ENCODE measurements around the gene DAAM1.

The DAAM1 gene

GRCh38 chr14:59261334-59261733, 72.9 kb downstream of the DAAM1 start:
- no peak for DNase-seq

- DNase-seq: no peak
Observed at GRCh38 chr14:59262717-59263454, 74.4 kb downstream of the DAAM1 start.

- DNase-seq: no peak
Observed at GRCh38 chr14:59265808-59266207, 77.3 kb downstream of the DAAM1 start.

GRCh38 chr14:59267046-59267445, 78.6 kb downstream of the DAAM1 start:
- no peak for DNase-seq

GRCh38 chr14:59268011-59268410, 79.5 kb downstream of the DAAM1 start:
- peak; percentile 72 for DNase-seq

- DNase-seq: no peak
Observed at GRCh38 chr14:59268858-59269257, 80.4 kb downstream of the DAAM1 start.

- DNase-seq: no peak
Observed at GRCh38 chr14:59269466-59269865, 81.0 kb downstream of the DAAM1 start.

GRCh38 chr14:59271256-59271655, 82.8 kb downstream of the DAAM1 start:
- no peak for DNase-seq

GRCh38 chr14:59271734-59272133, 83.3 kb downstream of the DAAM1 start:
- no peak for DNase-seq

- DNase-seq: no peak
Observed at GRCh38 chr14:59272633-59273032, 84.2 kb downstream of the DAAM1 start.

- DNase-seq: no peak
Observed at GRCh38 chr14:59273737-59274136, 85.3 kb downstream of the DAAM1 start.

- no peak for DNase-seq
Observed at GRCh38 chr14:59274991-59275391, 86.5 kb downstream of the DAAM1 start.

GRCh38 chr14:59275668-59276067, 87.2 kb downstream of the DAAM1 start:
- peak; percentile 90 for DNase-seq

GRCh38 chr14:59276235-59276634, 87.8 kb downstream of the DAAM1 start:
- no peak for DNase-seq

- no peak for DNase-seq
Observed at GRCh38 chr14:59277659-59278058, 89.2 kb downstream of the DAAM1 start.

GRCh38 chr14:59278111-59278510, 89.6 kb downstream of the DAAM1 start:
- DNase-seq: peak; percentile 93

- DNase-seq: no peak
Observed at GRCh38 chr14:59280961-59281360, 92.5 kb downstream of the DAAM1 start.

- DNase-seq: peak; percentile 63
Observed at GRCh38 chr14:59281609-59282377, 93.3 kb downstream of the DAAM1 start.

- no peak for DNase-seq
Observed at GRCh38 chr14:59282378-59282765, 93.9 kb downstream of the DAAM1 start.

GRCh38 chr14:59283361-59283760, 94.9 kb downstream of the DAAM1 start:
- DNase-seq: no peak

GRCh38 chr14:59284059-59284458, 95.6 kb downstream of the DAAM1 start:
- no peak for DNase-seq

- DNase-seq: no peak
Observed at GRCh38 chr14:59292028-59292427, 103.6 kb downstream of the DAAM1 start.

GRCh38 chr14:59292921-59293534, 104.6 kb downstream of the DAAM1 start:
- DNase-seq: no peak

Data from fibroblast of skin of back (primary cell).